Cardiac muscle cell (in vitro differentiated cells and primary cell): ENCODE measurements around the gene DLL1. TPM values are rescaled to one million over a fixed set of nuclear protein-coding genes. Genes with fewer than 3 reads are reported as not detected.

Experiments
- DNase-seq, 2 donors: peaks; one replicate each; pipeline versions ENCODE4 v3.0.0 to v3.0.0-alpha.2; 2010 to 2017; ENCODE audit warnings: low read depth in 1 of 2, low spot score in 1 of 2
- H3K27ac ChIP-seq: fragments of 200-600 bp; sonication (generic); 2 replicates; pipeline ENCODE4 v1.5.1; 2016
- H3K27me3 ChIP-seq: fragments of 200-600 bp; sonication (generic); 2 replicates; pipeline ENCODE4 v1.6.0; 2016; ENCODE audit warnings: control low read depth
- H3K36me3 ChIP-seq: fragments of 200-600 bp; sonication (generic); 2 replicates; pipeline ENCODE4 v1.5.1; 2016; ENCODE audit warnings: control low read depth
- H3K4me1 ChIP-seq: fragments of 200-600 bp; sonication (generic); 2 replicates; pipeline ENCODE4 v1.8.1; 2017; ENCODE audit warnings: low read depth, mild to moderate bottlenecking, mixed run types
- H3K4me3 ChIP-seq: fragments of 200-600 bp; sonication (generic); 2 replicates; pipeline ENCODE4 v1.5.1; 2016; ENCODE audit warnings: mild to moderate bottlenecking
- H3K9me3 ChIP-seq: fragments of 200-600 bp; sonication (generic); 2 replicates; pipeline ENCODE4 v1.5.1; 2017; ENCODE audit warnings: low read depth, mild to moderate bottlenecking, control low read depth
- CTCF ChIP-seq: IDR thresholded peaks from 2 replicates; pipeline ENCODE4 v1.5.1; 2012; ENCODE audit warnings: low read depth, mild to moderate bottlenecking, low read length
- polyA plus RNA-seq: library from polyadenylated mRNA; unstranded; fragments of >200 nt; fragmentation: Nextera tagmentation; extraction: Ambion mirVana; gene quantifications from 2 replicates; pipeline ENCODE4 v1.2.1, GENCODE V29; 2016
- total RNA-seq: library from RNA; depleted of rRNA; stranded (reverse); fragments of >200 nt; gene quantifications from 2 replicates; pipeline ENCODE4 v1.2.3, GENCODE V29; 2016

DLL1 gene
- total and polyA plus RNA-seq, 2 experiments from 2014 or later: 2.2 to 4.3 TPM

GRCh38 chr6:170283212-170284081 is 7.4 kb downstream of the DLL1 start:
- Histone ChIP-seq H3K4me3 (no peak overlapping the region), H3K36me3 (no peaks in the 10 kb centered on the region), H3K9me3 (no peaks in the 10 kb centered on the region), H3K27me3 (peaks cover 36% of the 10 kb centered on the region), H3K27ac (no peak overlapping the region), H3K4me1 (peaks cover 13% of the 10 kb centered on the region)
- no peak for DNase-seq
- TF ChIP-seq CTCF: no peak

- no peak overlapping the region for H3K27ac ChIP-seq
- DNase-seq: no peak
- no peak overlapping the region for H3K4me3 ChIP-seq
Measured at GRCh38 chr6:170282512-170283158, 8.2 kb downstream of the DLL1 start.

GRCh38 chr6:170281331-170282292 is 9.3 kb downstream of the DLL1 start:
- H3K27me3 ChIP-seq: peaks cover 20% of the 10 kb centered on the region
- peaks cover 11% of the 10 kb centered on the region for H3K4me1 ChIP-seq
- no peak overlapping the region for H3K27ac ChIP-seq
- H3K4me3 ChIP-seq: no peak overlapping the region
- no peaks in the 10 kb centered on the region for H3K36me3 ChIP-seq
- H3K9me3 ChIP-seq: no peaks in the 10 kb centered on the region
- no peak for TF ChIP-seq CTCF
- DNase-seq: no peak

More at GRCh38 chr6:170282512-170283158, 8.2 kb downstream of the DLL1 start:
- Histone ChIP-seq H3K4me1 (peaks cover 13% of the 10 kb centered on the region), H3K9me3 (no peaks in the 10 kb centered on the region), H3K36me3 (no peaks in the 10 kb centered on the region), H3K27me3 (peaks cover 28% of the 10 kb centered on the region)
- no peak for TF ChIP-seq CTCF

- DNase-seq: no peak
- no peaks in the 10 kb centered on the region for H3K9me3 ChIP-seq
- peaks cover 1% of the 10 kb centered on the region for H3K4me1 ChIP-seq
- H3K36me3 ChIP-seq: no peaks in the 10 kb centered on the region
- no peak overlapping the region for H3K27ac ChIP-seq
- H3K4me3 ChIP-seq: no peak overlapping the region
- H3K27me3 ChIP-seq: peaks cover 17% of the 10 kb centered on the region
- no peak for TF ChIP-seq CTCF
Measured at GRCh38 chr6:170280689-170281045, 10.2 kb downstream of the DLL1 start.

GRCh38 chr6:170279977-170280688 is 10.7 kb downstream of the DLL1 start:
- Histone ChIP-seq H3K36me3 (no peaks in the 10 kb centered on the region), H3K4me3 (no peak overlapping the region), H3K27ac (no peak overlapping the region), H3K27me3 (peaks cover 17% of the 10 kb centered on the region), H3K4me1 (no peaks in the 10 kb centered on the region), H3K9me3 (no peaks in the 10 kb centered on the region)
- no peak for TF ChIP-seq CTCF
- DNase-seq: peak; percentile 33 to 60
